ENCODE data around the gene KRT36.

Gene KRT36

DNA sequence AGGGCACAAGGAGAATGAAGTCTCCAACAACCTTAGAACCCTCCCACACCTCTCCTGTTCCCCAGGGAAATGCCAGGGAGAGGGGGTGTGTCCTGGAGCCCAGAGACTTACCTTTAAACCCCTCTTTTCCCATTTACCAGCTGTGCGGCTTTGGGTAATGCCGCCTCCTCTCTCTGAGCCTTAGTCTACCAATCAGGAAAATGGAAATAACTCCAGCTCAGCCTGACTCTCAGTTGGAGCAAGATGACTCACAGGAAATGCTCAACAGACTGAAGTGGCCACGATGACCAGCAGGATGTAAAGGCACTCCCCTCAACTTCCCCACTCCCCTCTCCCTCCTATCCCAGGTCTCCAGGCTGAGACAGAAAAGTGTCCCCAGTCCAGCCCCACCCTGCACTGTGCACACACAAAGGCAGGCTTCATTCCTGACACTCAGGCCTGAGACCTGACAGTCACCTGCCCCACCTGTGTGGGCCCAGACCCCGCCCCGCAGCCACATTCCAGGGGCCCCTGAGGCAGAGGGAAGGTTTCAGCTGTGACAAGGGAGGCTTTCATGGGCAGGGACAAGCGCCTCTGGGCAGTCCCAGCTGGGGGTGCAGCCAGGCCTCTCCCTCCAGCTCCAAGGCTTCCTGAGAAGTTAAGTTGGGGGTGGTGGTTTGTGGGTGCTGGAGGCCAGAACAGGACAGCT lies 32.0 kb upstream of the KRT36 start:
- DNase-seq (ENCODE audit: low read depth): no peak

GRCh38 chr17:41520821-41521521 lies 31.3 kb upstream of the KRT36 start:
- no peak for DNase-seq (ENCODE audit: low read depth)

DNA sequence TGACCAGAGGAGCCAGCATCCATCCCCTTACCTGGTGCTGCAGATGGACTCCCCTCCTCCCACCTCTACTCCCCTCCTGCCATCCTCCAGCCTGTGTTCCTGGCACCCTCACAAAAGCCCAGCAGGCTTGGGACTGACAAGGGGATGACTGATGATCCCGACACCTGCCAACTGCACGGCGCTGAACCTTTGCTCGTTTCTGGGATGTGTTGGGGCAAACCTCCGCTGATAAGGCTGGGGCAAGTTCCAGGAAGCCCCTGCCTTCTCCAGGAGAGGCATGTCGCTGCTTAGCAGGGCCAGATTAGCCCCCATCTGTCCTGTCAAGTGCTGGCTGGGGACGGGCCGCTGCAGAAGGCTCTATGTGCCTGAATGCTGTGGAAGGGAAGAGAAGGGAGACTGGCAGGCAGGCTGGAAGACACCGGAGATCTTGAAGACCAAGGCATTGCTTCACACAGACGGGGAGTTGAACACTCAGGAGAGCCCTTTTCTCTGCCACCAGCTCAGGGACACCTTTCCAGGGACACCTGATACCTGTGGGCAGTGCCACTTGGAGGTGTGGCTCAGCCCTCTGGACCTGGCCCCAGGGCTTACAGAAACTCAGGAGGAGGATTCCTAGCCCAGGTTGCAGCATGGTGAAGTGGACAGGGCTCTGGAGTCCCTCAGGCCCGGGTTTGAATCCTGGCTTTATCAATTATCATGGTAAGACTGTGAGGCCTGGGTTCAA lies 30.0 kb upstream of the KRT36 start:
- DNase-seq (ENCODE audit: low read depth): no peak

DNA sequence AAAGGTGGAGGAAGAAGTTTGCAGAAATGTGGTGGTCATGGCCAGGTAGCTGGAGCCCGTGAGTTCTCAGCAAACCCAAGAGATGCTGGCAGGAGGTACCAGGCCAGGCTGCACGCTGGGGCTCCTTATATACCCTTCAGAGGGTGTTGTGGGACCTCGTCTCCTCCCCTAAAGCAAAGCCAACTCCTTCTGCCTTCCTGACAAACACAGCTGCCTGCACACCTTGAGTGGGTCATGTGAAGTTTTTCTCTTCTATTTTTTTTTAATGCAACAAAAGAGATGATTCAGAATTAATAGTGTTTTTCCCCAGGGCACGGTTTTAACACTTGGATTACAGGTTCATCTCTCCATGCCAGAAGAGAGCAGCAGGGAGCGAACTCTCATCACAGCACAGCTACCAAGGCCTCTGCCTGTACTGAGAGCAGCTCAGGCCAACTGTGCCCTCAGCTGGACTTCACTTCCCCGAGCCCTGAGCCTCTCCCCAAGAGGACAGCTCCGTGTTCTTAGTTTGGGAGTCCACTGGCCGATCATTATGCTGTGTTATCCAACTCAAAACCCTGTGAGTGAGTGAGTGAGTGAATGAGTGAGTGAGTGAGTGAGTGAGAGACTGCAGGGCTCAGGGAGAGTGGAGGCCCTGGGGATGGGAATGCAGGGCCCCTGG lies 29.2 kb upstream of the KRT36 start, which contains the start of gene KRT15:
Gene KRT15 (minus strand): TSS at position 102 of the 661 bp plus-strand sequence. CDS start 63 bp downstream, at position 39.
- DNase-seq (ENCODE audit: low read depth): no peak

DNA sequence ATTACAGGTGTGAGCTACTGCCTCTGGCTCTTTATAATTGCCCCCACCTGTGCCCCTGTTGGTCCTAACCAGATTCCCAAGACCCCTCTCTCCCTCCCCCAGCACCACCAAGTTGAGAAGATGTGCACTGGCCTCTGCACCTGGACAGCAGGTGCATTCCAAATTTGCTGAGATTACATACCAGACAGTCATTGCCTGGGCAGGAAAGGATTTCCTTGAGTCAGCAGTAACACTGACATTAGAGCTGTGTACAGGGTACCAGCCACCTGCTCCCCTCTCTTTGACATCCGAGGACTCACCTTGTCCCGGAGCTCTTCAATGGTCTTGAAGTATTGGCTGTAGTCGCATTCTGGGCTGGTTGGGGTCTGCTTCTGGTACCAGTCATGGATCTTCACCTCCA lies 28.3 kb upstream of the KRT36 start:
- DNase-seq (ENCODE audit: low read depth): no peak

DNA sequence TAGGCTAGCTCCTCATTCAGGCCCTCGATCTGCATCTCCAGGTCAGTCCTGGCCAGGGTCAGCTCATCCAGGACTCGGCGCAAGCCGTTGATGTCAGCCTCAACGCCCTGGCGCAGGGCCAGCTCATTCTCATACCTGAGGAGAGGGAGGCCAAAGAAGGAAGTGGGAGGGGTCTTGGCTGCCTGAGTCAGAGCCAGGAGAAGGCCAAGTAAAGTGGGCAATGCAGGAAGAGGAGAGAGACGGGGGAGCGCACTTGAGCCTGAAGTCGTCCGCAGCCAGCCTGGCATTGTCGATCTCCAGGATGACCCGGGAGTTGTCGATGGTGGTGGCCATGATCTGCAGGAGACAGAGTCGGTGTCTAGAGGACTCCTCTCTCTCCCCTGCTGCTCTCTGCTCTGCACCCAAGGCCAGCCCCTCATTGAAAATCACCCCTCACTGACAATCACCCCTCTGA lies 27.1 kb upstream of the KRT36 start:
- DNase-seq (ENCODE audit: low read depth): no peak

DNA sequence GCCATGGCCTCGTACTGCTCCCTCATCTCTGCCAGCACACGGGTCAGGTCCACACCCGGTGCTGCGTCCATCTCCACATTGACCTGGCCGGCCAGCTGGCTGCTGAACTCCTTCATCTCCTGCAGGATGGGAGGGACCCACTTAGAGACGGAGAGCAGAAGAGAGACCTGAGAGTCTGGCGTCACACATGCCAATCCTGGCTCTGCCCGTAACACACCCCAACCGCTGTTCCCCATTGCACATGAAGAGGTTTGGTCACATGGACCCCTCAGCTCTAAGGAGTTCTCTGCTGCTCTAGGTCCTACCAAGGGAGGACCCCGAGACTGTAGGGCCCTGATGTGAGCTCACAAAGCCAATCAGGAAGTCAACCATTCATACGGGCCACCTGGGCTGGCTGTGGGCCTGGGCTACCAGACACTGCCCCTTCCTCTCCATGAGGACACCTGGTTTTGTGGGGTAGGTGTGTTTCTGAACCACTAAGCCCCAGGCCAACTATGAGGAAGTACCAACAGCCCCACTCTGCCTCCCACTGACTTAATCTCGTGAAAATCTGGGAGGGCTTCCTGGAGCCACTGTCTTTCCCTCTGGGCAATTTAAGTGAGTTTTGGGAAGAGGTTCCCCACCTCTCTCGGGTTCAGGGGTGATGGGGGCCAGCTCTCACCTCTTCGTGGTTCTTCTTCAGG lies 26.6 kb upstream of the KRT36 start:
- no peak for DNase-seq (ENCODE audit: low read depth)

DNA sequence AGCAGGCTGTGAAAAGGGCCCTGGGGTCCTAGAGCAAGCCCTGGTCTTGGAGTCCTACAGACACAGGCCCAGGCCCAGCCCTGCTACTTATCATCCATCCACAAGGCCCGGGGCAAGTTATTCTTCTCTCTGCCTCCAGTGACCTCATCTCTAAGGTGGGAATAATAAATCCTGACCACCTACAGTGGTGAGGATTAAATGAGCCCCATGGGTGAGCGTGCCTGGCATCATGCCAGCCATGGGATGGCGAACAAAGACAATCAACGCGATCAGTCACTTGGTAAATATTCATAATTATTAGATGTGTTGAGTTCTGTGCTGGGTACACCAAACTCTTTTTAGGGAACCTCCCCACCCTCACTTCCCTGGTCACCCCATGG lies 23.4 kb upstream of the KRT36 start:
- no peak for DNase-seq (ENCODE audit: low read depth)

GRCh38 chr17:41512546-41513167 lies 22.9 kb upstream of the KRT36 start:
- no peak for DNase-seq (ENCODE audit: low read depth)

DNA sequence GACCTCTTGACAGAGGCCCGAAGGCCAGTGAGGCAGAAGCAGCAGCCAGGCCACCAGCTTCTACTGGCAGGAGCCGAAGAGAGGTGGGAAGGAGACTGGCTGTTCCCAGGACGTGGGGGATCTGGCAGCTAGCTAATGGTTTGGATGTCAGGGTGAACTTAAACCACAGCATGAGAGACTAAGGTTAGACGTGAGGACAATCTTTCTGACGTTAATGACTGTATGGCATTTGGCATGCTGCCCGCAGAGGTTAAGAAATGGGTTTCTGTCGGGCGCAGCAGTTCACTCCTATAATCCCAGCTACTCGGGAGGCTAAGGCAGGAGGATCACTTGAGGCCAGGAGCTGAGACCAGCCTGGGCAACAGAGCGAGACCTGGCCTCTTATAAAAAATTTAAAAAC lies 22.0 kb upstream of the KRT36 start:
- DNase-seq (ENCODE audit: low read depth): no peak

DNA sequence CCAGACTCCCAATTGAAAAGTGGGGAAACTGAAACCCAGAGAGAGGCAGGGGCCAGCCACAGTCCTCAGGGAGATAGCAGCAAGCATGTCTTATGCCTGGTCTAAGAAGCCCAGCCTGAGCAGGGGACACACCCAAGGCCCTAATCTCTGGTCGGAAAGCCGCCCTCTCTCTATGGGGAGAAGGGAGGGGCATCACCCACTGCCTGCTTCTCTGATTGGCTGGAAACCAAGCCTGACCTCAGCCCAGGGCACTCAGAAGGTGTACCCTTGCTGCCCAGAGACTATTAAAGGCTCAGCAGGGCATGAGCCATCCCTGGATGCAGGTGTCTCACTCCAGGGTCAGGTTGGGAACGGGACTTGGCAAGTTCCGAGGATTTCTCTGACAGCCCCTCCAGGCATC lies 21.4 kb upstream of the KRT36 start:
- DNase-seq (ENCODE audit: low read depth): no peak

DNA sequence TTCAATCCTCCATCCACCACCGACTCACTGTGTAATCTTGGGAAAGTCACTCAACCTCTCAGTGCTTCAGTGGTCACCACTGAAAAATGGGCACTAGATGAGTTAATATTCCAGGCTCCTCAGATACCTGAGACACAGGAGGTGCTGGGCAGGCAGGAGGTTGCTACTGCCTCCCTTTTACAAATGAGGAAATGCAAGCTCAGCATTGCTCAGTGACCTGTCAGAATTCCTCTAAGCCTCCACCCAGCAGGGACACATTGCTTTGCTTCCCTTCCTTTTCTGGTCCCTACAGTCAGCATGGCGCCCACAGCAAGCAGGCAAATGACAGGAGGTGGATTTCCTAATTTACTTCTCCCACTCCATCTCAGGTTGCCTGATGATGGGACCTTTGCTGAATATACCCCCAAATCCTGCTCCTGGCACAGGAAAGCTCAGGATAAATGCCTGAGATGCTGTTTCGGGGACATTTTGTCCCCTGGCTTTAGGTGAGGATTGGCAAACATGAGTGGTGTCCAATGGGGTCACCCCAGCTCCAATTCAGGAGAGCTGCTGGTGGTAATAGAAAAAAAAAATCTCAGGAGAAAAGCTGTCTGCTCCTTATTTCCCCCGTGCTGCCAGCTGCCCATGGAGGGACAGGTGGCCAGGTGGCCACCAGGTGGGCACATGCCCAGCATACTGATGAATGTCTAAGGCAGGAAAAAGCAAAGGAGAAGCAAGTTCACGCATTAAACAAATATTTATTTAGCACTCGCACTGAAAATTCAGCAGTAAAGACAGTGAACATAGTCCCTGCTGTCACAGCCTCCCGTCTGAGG lies 20.7 kb upstream of the KRT36 start:
- no peak for DNase-seq (ENCODE audit: low read depth)

DNA sequence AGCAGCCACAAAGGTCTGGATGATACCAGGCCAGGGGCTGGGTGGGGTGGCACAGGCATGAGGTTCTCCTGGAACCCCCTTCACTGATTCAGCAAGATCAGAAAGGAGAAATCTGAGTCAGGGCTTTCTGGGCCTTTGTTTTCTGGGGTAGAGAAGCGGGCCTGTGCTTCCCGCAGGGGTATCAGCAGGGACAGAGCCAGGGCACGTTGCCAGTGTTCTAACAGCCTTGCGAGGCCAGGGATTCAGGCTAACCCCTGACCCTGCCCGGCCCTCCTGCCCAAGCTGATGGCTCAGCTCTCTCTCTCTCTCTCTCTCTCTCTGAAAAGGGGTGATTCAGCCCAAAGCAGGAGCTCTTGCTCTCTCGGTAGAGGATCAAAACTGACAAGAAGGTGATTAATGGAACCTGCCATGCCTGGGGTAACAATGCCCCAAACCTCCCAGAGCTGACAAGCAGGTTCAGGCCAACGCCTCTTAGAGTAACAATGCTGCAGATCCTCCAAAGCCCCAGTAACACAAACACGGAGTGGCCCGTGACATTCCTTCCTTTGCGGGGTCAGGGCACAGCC lies 17.7 kb upstream of the KRT36 start:
- no peak for DNase-seq (ENCODE audit: low read depth)

DNA sequence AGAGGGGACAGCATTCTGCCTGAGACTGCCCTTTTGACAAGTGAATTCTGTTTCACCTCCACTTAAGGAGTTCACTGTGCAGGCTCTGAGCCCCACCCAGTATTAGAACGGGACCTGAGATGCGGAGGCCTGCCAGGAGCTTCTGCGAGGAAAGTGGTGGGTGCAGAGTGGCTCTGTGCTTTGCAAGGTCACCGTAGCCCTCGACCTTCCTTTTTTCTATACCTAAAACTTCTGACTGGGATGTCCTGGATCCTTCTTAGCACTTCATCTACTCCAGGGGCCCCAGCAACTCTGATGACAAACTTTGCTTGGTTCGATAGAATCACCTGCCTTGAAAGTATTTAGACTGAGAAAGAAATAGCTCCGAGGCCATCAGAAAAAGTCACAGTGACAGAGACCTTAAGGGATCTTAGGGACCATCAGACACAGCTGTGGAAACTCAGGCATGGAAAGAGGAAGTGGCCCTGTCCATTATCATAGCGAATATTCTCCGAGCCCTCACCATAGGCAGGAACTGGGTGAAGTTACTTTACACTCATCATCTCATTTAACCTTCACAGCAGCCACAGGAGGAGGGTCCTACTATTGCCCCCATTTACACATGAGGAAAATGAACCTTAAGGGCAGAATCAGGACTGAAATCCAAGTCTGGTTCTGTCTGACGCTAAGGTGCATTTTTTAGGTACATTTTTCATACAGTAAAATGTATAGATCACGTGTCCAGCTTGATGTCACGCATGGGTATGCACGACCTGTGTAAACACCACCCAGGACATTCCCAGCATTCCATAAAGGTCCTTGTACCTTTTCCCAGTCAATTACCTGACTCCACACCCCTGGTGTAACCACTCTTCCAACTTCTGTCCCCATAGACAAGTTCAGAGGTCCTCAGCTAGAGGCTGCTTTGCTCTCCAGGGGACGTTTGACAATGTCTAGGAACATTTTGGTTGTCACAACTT lies 16.4 kb upstream of the KRT36 start:
- no peak for DNase-seq (ENCODE audit: low read depth)

- DNase-seq (ENCODE audit: low read depth): no peak
Observed at GRCh38 chr17:41505007-41505808, 15.5 kb upstream of the KRT36 start, which contains the start of gene KRT13. TSS of gene KRT13 (minus strand) at chr17:41505612. CDS start at chr17:41505550, 62 bp downstream.

GRCh38 chr17:41504246-41504977 lies 14.7 kb upstream of the KRT36 start:
- DNase-seq (ENCODE audit: low read depth): no peak

DNA sequence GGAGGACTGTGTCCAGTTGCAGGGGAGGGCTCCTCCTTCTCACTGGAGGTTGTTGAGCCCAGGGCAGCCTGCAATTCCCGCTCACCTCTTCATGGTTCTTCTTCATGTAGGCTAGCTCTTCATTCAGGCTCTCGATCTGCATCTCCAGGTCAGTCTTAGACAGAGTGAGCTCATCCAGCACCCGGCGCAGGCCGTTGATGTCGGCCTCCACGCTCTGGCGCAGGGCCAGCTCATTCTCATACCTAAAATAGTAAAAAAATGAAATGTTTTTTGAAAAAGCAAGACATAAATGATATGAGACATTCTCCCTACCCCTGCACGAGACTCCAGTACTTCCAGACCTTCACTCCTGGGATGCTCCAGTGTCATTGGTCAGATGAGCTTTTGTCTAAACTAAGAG lies 13.5 kb upstream of the KRT36 start:
- DNase-seq (ENCODE audit: low read depth): no peak

Data from activated T-cell treated with anti-CD3 and anti-CD28 coated beads for 48 hours (primary cell).